KOPT-K1 (cell line): ENCODE measurements around the gene CTSF.
"Not testable (repeated sequence)": the region's sequence is repeated elsewhere in the genome, so short reads cannot be mapped to it uniquely, and the experiment has no call there.

Experiments used
- H3K27ac ChIP-seq: fragments of 200-600 bp; sonication (generic); 2 replicates; pipeline ENCODE4 v1.5.1; 2016; ENCODE audit warnings: antibody characterized with exemption, mild to moderate bottlenecking, low read depth, low read length; ENCODE audit not compliant: poor library complexity, severe bottlenecking
- H3K36me3 ChIP-seq: fragments of 200-600 bp; sonication (generic); 2 replicates; pipeline ENCODE4 v1.5.1; 2017; ENCODE audit warnings: antibody characterized with exemption, mild to moderate bottlenecking, low read length, moderate library complexity; ENCODE audit not compliant: insufficient read depth
- H3K9me3 ChIP-seq: fragments of 200-600 bp; sonication (generic); 2 replicates; pipeline ENCODE4 v1.5.1; 2017; ENCODE audit warnings: antibody characterized with exemption, low read length, mild to moderate bottlenecking; ENCODE audit not compliant: insufficient read depth, poor library complexity, severe bottlenecking

The CTSF gene

GRCh38 chr11:66568124-66568916 is at the start of gene CTSF:
Gene CTSF (minus strand): TSS chr11:66568606. CDS start chr11:66568486, 120 bp downstream.
- H3K9me3 ChIP-seq, result no peaks in the 10 kb centered on the region
- H3K36me3 ChIP-seq, result no peaks in the 10 kb centered on the region
- no peak within 1 kb of the TSS for H3K27ac ChIP-seq

GRCh38 chr11:66617155-66617834 is 48.9 kb upstream of the CTSF start:
- Histone ChIP-seq H3K27ac (peak overlapping the region; percentile 94), H3K36me3 (peaks cover 53% of the 10 kb centered on the region), H3K9me3 (no peaks in the 10 kb centered on the region)

- peak within 1 kb of the TSS; percentile 94 for H3K27ac ChIP-seq
- peaks cover 46% of the 10 kb centered on the region for H3K36me3 ChIP-seq
- no peaks in the 10 kb centered on the region for H3K9me3 ChIP-seq
Observed at GRCh38 chr11:66616379-66617154, 48.2 kb upstream of the CTSF start, which contains the start of gene RBM14. Gene RBM14 (plus strand): TSS chr11:66616630. CDS start chr11:66616721, 91 bp downstream.

GRCh38 chr11:66614073-66614472 is 45.7 kb upstream of the CTSF start:
- Histone ChIP-seq H3K36me3 (peaks cover 21% of the 10 kb centered on the region), H3K9me3 (no peaks in the 10 kb centered on the region), H3K27ac (no peak overlapping the region)

DNA sequence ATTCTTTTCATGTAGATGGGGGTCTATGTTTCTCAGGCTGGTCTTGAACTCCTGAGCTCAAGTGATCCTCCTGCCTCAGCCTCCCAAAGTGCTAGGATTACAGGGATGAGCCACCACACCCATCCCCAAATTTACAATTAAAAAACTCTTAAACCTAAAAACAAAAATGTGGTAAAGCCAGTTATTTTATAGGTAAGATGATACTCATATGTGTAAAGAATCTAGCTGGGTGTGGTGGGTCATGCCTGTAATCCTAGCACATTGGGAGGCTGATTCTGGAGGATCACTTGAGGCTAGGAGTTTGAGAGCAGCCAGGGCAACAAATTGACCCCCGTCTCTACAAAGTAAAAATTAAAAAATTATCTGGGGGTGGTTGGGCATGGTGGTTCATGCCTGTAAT is 44.1 kb upstream of the CTSF start:
- Histone ChIP-seq H3K36me3 (peaks cover 5% of the 10 kb centered on the region), H3K9me3 (no peaks in the 10 kb centered on the region), H3K27ac (no peak overlapping the region)

- H3K27ac ChIP-seq, result peak overlapping the region; percentile 73
- peaks cover 16% of the 10 kb centered on the region; the same call in 1 of the 2 replicates for H3K36me3 ChIP-seq
Observed at GRCh38 chr11:66609721-66610617, 41.6 kb upstream of the CTSF start.

GRCh38 chr11:66607126-66607834 is 38.9 kb upstream of the CTSF start:
- Histone ChIP-seq H3K27ac (no peak overlapping the region), H3K36me3 (peaks cover 34% of the 10 kb centered on the region), H3K9me3 (no peaks in the 10 kb centered on the region)

More at GRCh38 chr11:66609721-66610617, 41.6 kb upstream of the CTSF start:
- H3K9me3 ChIP-seq, result no peaks in the 10 kb centered on the region

DNA sequence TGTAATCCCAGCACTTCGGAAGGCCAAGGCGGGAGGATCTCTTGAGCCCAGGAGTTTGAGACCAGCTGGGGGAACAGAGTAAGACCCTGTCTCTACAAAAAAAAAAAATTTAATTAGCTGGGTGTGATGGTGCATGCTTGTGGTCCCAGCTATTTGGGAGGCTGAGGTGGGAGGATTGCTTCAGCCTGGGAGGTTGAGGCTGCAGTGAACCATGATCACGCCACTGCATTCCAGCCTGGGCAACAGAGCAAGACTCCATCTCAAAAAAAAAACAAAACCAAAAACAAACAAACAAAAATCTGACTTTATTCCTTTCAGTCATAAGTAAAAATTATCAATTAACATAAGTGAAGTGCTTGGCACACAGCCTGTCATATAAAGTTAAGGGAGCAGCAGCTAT is 38.2 kb upstream of the CTSF start:
- H3K27ac ChIP-seq, H3K9me3 ChIP-seq: not testable (repeated sequence)
- H3K36me3 ChIP-seq, result peaks cover 39% of the 10 kb centered on the region

DNA sequence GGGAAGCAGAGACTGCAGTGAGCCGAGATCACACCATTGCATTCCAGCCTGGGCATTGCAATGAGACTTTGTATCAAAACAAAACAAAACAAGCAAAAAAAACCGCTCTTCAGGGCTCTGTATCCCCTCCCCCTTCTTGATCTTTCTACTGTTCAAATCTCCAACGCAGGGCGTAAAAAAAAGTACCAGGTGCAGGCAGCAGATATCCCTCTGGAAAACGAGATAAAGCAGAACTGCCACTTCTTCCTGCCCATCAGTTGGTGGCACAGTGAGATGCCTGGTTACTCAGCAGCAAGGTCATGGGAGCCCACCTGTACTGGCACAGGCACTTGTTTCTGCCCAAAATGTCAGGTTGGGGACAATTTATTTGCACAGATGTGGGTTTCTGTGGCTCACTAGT is 35.7 kb upstream of the CTSF start:
- H3K27ac ChIP-seq, result no peak overlapping the region
- peaks cover 64% of the 10 kb centered on the region for H3K36me3 ChIP-seq
- H3K9me3 ChIP-seq, result no peaks in the 10 kb centered on the region

DNA sequence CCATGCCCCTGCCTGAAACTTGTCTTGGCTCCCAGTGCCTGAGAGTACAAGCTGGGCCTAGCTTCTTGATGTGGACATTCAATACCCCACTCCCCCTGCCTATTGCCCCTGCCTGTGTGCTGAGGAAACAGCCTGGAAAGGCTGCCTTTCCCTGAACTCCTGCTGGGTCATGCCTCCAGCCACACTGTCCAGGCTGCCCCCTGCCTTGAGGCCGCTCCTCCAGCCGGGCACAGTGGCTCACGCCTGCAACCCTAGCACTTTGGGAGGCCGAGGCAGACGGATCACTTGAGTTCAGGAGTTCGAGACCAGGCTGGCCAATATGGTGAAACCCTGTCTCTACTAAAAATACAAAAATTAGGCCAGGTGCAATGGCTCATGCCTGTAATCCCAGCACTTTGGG is 34.7 kb upstream of the CTSF start:
- peaks cover 70% of the 10 kb centered on the region for H3K36me3 ChIP-seq
- no peaks in the 10 kb centered on the region for H3K9me3 ChIP-seq
- no peak overlapping the region for H3K27ac ChIP-seq

- Histone ChIP-seq H3K36me3 (peaks cover 61% of the 10 kb centered on the region), H3K9me3 (no peaks in the 10 kb centered on the region), H3K27ac (no peak overlapping the region)
Observed at GRCh38 chr11:66600631-66601233, 32.3 kb upstream of the CTSF start.

- H3K27ac ChIP-seq, result no peak overlapping the region
- peaks cover 56% of the 10 kb centered on the region for H3K36me3 ChIP-seq
Observed at GRCh38 chr11:66600219-66600618, 31.8 kb upstream of the CTSF start.

DNA sequence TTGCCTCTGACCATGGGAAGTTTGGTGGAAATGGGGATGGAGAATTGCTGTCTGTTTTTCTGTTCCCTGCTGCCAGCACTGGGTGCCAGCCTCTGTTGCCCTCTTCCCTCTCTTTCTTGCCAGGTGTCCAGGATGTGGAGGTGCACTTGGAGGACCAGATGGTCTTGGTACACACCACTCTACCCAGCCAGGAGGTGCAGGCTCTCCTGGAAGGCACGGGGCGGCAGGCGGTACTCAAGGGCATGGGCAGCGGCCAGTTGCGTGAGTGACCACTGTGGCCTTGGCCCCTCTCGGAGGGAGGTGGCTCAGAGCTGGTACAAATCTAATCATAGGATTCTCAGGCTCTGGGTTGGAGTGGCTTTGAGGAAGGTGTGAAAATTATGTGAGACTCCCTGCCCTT is 30.6 kb upstream of the CTSF start:
- H3K9me3 ChIP-seq, result no peaks in the 10 kb centered on the region
- H3K27ac ChIP-seq, result no peak overlapping the region
- H3K36me3 ChIP-seq, result peaks cover 44% of the 10 kb centered on the region

More at GRCh38 chr11:66600219-66600618, 31.8 kb upstream of the CTSF start:
- no peaks in the 10 kb centered on the region for H3K9me3 ChIP-seq
